GM23338 (cell line): ENCODE data around the gene SLC30A10. TPM values are rescaled to one million over a fixed set of nuclear protein-coding genes. Genes with fewer than 3 reads are reported as not detected.

Source experiments
- ATAC-seq: fragments of 200-7000 bp; cut with Tn5 transposase; 3 replicates; pipeline ENCODE4 v1.9.1; 2020
- DNase-seq: peaks from one replicate; pipeline ENCODE4 v3.0.0-alpha.2; 2015; ENCODE audit warnings: low spot score
- H2AFZ ChIP-seq: fragments of 200-600 bp; sonication (generic); 2 replicates; pipeline ENCODE4 v1.8.0; 2016; ENCODE audit warnings: antibody characterized with exemption, mild to moderate bottlenecking, moderate library complexity
- H3F3A ChIP-seq: fragments of 200-600 bp; sonication (generic); replicated peaks from 2 replicates; pipeline ENCODE4 v1.8.0; 2017; ENCODE audit warnings: antibody characterized with exemption, mixed run types, low read depth
- H3K27ac ChIP-seq: fragments of 200-600 bp; sonication (generic); 2 replicates; pipeline ENCODE4 v1.6.1; 2016; ENCODE audit warnings: low read depth
- H3K27me3 ChIP-seq: fragments of 200-600 bp; sonication (generic); 2 replicates; pipeline ENCODE4 v1.8.0; 2016; ENCODE audit warnings: mild to moderate bottlenecking, mixed run types, moderate library complexity; ENCODE audit not compliant: insufficient read depth
- H3K36me3 ChIP-seq: fragments of 200-600 bp; sonication (generic); 2 replicates; pipeline ENCODE4 v1.8.0; 2016; ENCODE audit warnings: mild to moderate bottlenecking; ENCODE audit not compliant: insufficient read depth
- H3K4me1 ChIP-seq: fragments of 200-600 bp; sonication (generic); 2 replicates; pipeline ENCODE4 v1.8.0; 2016; ENCODE audit warnings: mild to moderate bottlenecking, moderate library complexity; ENCODE audit not compliant: insufficient read depth
- H3K4me2 ChIP-seq: fragments of 200-600 bp; sonication (generic); 2 replicates; pipeline ENCODE4 v1.7.1; 2017; ENCODE audit warnings: mixed run types
- H3K4me3 ChIP-seq: fragments of 200-600 bp; sonication (generic); 2 replicates; pipeline ENCODE4 v1.6.1; 2016; ENCODE audit warnings: mixed run types
- H3K79me2 ChIP-seq: fragments of 200-600 bp; sonication (generic); replicated peaks from 2 replicates; pipeline ENCODE4 v1.8.0; 2017; ENCODE audit warnings: mild to moderate bottlenecking; ENCODE audit not compliant: insufficient read depth
- H3K9me2 ChIP-seq: fragments of 200-600 bp; sonication (generic); 2 replicates; pipeline ENCODE4 v1.8.0; 2017; ENCODE audit not compliant: insufficient read depth
- H4K20me1 ChIP-seq: fragments of 200-600 bp; sonication (generic); replicated peaks from 2 replicates; pipeline ENCODE4 v1.8.0; 2017; ENCODE audit warnings: mild to moderate bottlenecking; ENCODE audit not compliant: insufficient read depth
- H3K27ac Mint-ChIP-seq: 2 replicates; pipeline ENCODE4 v1.8.0; 2020; ENCODE audit warnings: inconsistent platforms, mild to moderate bottlenecking, moderate library complexity, mixed read lengths
- H3K27me3 Mint-ChIP-seq: 3 replicates; pipeline ENCODE4 v1.8.0; 2022; ENCODE audit warnings: low read depth, mild to moderate bottlenecking, moderate library complexity, mixed read lengths, inconsistent platforms; ENCODE audit not compliant: insufficient read depth, poor library complexity
- H3K36me3 Mint-ChIP-seq: 3 replicates; pipeline ENCODE4 v1.8.0; 2021; ENCODE audit warnings: low read depth, mild to moderate bottlenecking, inconsistent platforms, moderate library complexity, mixed read lengths
- H3K4me1 Mint-ChIP-seq: 3 replicates; pipeline ENCODE4 v1.8.0; 2020; ENCODE audit warnings: mild to moderate bottlenecking, inconsistent platforms, mixed read lengths
- H3K4me3 Mint-ChIP-seq: 3 replicates; pipeline ENCODE4 v1.8.0; 2021; ENCODE audit warnings: moderate library complexity, mild to moderate bottlenecking, inconsistent platforms, mixed read lengths
- H3K9me3 Mint-ChIP-seq: 3 replicates; pipeline ENCODE4 v1.8.0; 2020; ENCODE audit warnings: moderate library complexity, mild to moderate bottlenecking, inconsistent platforms, mixed read lengths
- CREB1 ChIP-seq: fragments of 250-450 bp; sonication (Bioruptor Pico); IDR thresholded peaks from 2 replicates; pipeline ENCODE4 v1.5.0; 2020; ENCODE audit warnings: low read depth, mild to moderate bottlenecking, moderate library complexity
- CTCF ChIP-seq, 2 experiments: fragments of 200-600 bp in 1 of 2; sonication (generic) in 1 of 2; conservative IDR thresholded peaks; 2 replicates each; pipeline versions ENCODE4 v1.5.1 to v1.6.1; 2016 to 2017; ENCODE audit warnings: antibody characterized with exemption in 2 of 2, low read depth in 2 of 2, mild to moderate bottlenecking in 2 of 2, moderate library complexity in 1 of 2
- ETS1 ChIP-seq: IDR thresholded peaks from 2 replicates; pipeline ENCODE4 v1.6.1; 2016; ENCODE audit warnings: antibody characterized with exemption
- EZH2 ChIP-seq: fragments of 200-600 bp; sonication (generic); IDR thresholded peaks from one replicate; pipeline ENCODE4 v1.8.0; 2017; ENCODE audit warnings: antibody characterized with exemption, mild to moderate bottlenecking, low read depth; ENCODE audit not compliant: unreplicated experiment
- EZH2phosphoT487 ChIP-seq: fragments of 200-600 bp; sonication (generic); IDR thresholded peaks from one replicate; pipeline ENCODE4 v1.8.1; 2018; ENCODE audit warnings: antibody characterized with exemption; ENCODE audit not compliant: unreplicated experiment
- JUNB ChIP-seq: IDR thresholded peaks from one replicate; pipeline ENCODE4 v1.6.1; 2016; ENCODE audit warnings: antibody characterized with exemption; ENCODE audit not compliant: unreplicated experiment
- NANOG ChIP-seq: IDR thresholded peaks from 2 replicates; pipeline ENCODE4 v1.6.1; 2016; ENCODE audit warnings: antibody characterized with exemption, borderline replicate concordance
- POLR2AphosphoS5 ChIP-seq: IDR thresholded peaks from 2 replicates; pipeline ENCODE4 v1.6.1; 2016; ENCODE audit warnings: antibody characterized with exemption, low read depth
- REST ChIP-seq: IDR thresholded peaks from one replicate; pipeline ENCODE4 v1.6.1; 2018; ENCODE audit warnings: antibody characterized with exemption; ENCODE audit not compliant: unreplicated experiment
- STAT1 ChIP-seq: IDR thresholded peaks from one replicate; pipeline ENCODE4 v1.6.1; 2016; ENCODE audit warnings: antibody characterized with exemption; ENCODE audit not compliant: unreplicated experiment
- ZNF114 ChIP-seq: fragments of 250-450 bp; sonication (Bioruptor Pico); IDR thresholded peaks from 2 replicates; pipeline ENCODE4 v1.5.0; 2020; ENCODE audit warnings: mild to moderate bottlenecking, moderate library complexity
- ZNF331 ChIP-seq: fragments of 250-450 bp; sonication (Bioruptor Pico); IDR thresholded peaks from 2 replicates; pipeline ENCODE4 v1.5.0; 2020; ENCODE audit warnings: low read depth, mild to moderate bottlenecking, moderate library complexity
- ZNF462 ChIP-seq: fragments of 250-450 bp; sonication (Bioruptor Pico); IDR thresholded peaks from 2 replicates; pipeline ENCODE4 v1.5.0; 2020; ENCODE audit warnings: mild to moderate bottlenecking, moderate library complexity
- polyA plus RNA-seq: library from polyadenylated mRNA; unstranded; fragments of >200 nt; fragmentation: Nextera tagmentation; extraction: Ambion mirVana; gene quantifications from 2 replicates; pipeline ENCODE4 v1.2.1, GENCODE V29; 2016
- total RNA-seq: library from RNA; depleted of rRNA; stranded (reverse); fragments of >200 nt; shearing (Covaris generic); gene quantifications from 2 replicates; pipeline ENCODE4 v1.2.3, GENCODE V29; 2014

SLC30A10 gene
- total and polyA plus RNA-seq, 2 experiments from 2014 or later = 0.47 to 1.1 TPM

- no peaks in the 10 kb centered on the region for H3K79me2 ChIP-seq
- H2AFZ ChIP-seq = no peak overlapping the region
- H3K27ac ChIP-seq = no peak overlapping the region
- H3K36me3 Mint-ChIP-seq = peaks cover 22% of the 10 kb centered on the region; the same call in 2 of the 3 replicates
- H3K27me3 ChIP-seq = no peaks in the 10 kb centered on the region
- H3K27ac Mint-ChIP-seq = no peak overlapping the region
- no peak for ATAC-seq
- H3K4me1 Mint-ChIP-seq = peaks cover 3% of the 10 kb centered on the region; the same call in 1 of the 3 replicates
- H3F3A ChIP-seq = no peaks in the 10 kb centered on the region
- H3K9me3 Mint-ChIP-seq = no peaks in the 10 kb centered on the region
- DNase-seq = no peak
- H3K4me3 ChIP-seq = no peak overlapping the region
- 0 out of 2 replicates have a peak, but pooled peaks cover 5% of the 10 kb centered on the region for H3K36me3 ChIP-seq
- H3K27me3 Mint-ChIP-seq = peaks cover 1% of the 10 kb centered on the region
- H3K9me2 ChIP-seq = peaks cover 7% of the 10 kb centered on the region
- H3K4me3 Mint-ChIP-seq = no peak overlapping the region
- no peak overlapping the region for H3K4me2 ChIP-seq
- no peaks in the 10 kb centered on the region for H4K20me1 ChIP-seq
- H3K4me1 ChIP-seq = no peaks in the 10 kb centered on the region; the same call in 1 of the 2 replicates
- TF ChIP-seq NANOG = no peak
- TF ChIP-seq EZH2 = no peak
- no peak for TF ChIP-seq CREB1
- TF ChIP-seq STAT1 = no peak
- no peak for TF ChIP-seq CTCF (conservative IDR thresholded peaks at IDR 0.05; ENCODE audit: low read depth in 2 of 2)
- no peak for TF ChIP-seq POLR2AphosphoS5
- no peak for TF ChIP-seq ZNF114 (CRISPR knock-in tag)
- no peak for TF ChIP-seq ZNF331
- TF ChIP-seq REST = no peak
- TF ChIP-seq EZH2phosphoT487 = no peak
- no peak for TF ChIP-seq ETS1
- no peak for TF ChIP-seq JUNB
- TF ChIP-seq ZNF462 (CRISPR knock-in tag) = no peak
Measured at GRCh38 chr1:219965285-219966070, 37.1 kb upstream of the SLC30A10 start.
